Amygdala (tissue), 56 donors: ENCODE results near the gene DDHD1.
A peak's percentile ranks its signal among the peaks of the same experiment; 100 is the strongest.
"Not testable (repeated sequence)": the region's sequence is repeated elsewhere in the genome, so short reads cannot be mapped to it uniquely, and the experiment has no call there.

ENCODE experiments used
- DNase-seq, 56 donors: peaks; one replicate each; lab custom pipeline; 2025; lab: John Stamatoyannopoulos, UW

The DDHD1 gene

DNA sequence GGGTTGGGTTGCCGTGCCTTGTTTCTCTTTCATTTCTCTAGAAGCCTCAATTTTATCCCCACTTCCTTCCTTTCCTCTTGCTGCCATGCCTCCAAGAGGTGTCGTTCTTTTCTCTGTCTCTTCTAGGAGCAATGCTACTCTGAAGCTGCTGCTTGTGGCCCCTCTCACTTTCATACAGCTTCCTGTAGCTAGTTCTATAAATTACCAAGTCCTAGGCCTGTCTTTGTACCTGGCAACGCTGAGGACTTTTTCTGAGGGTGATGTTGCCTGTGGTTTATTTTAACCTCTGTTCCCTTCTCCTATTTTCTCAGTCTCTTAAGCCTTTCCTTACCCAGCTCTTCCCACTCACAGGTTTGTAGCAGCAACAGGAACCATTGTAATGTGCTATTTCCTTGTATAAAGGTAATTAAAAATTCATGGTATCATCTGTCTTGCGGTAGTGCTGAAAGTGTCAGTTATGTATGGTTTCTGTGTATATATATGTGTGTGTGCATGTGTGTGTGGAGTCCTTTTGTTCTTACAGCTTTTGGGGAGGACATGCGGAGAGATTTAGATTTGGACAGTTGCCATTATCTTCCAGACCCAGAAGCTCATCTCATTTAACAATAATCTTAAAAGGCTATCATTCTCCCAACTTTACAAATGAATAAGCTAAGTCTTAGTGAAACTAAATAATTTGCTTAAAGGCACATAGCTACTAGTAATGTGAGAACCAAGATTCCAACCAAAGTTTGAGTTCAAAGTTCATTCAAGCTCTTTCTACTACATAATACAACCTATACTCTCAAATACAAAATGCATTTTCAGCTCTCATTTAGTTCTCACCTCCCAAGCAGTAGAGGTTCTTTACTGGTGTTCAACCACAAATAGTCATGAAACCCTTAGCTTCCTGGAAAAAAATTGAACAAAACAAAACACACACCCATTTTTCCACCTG is 43.8 kb downstream of the DDHD1 start:
- peak in 1 of 56 donors; percentile 10 for DNase-seq

DNA sequence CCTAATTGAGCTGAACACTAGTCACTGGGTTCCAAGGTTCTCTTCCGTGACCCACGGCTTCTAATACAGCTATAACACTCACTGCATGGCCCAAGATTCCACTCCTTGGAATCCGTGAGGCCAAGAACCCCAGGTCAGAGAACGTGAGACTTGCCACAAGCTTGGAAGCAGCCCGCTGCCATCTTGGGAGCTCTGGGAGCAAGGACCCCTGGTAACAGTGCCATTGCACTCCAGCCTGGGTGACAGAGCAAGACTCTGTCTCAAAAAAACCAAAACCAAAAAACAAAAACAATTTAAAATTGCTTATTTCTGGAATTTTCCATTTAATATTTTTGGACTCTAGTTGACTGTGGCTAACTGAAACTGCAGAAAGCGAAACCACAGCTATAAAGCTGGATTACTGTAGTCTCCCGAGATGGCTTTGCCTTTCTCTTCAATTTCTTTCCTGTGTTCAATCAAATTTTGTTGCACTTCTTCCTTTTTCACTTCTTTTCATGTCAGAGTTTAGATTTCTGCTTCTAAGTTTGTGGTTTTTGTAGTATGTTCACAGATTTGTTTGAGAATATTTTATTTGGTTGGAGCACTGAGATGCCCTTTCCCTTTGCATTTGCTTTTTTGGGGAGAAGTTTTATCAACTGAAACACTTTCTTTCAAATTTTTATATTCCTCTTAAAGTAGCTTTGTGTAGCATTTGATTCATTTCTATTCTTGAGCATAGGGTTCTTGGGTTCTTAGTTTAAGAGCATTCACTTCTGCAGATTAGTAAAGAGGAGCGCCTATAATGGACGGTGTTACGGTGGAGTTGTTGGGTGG is 44.6 kb downstream of the DDHD1 start:
- no peak for DNase-seq

DNA sequence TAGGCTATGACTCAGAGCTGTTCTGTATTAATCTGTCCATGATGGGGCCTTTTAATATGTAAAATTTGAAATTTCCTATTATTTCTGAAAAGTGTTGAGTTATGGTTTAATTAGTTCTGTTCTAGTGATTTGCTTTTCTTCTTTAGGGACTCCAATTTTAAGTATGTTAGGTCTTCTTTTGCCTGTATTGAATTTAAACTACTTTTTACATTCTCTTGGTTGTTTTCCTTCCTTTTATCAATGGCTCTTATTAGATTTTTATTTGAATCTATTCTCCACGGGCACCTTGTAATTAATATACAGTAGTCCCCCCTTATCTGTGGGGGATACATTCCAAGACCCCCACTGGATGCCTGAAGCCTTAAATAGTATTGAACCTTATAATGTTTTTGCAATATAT is 46.4 kb downstream of the DDHD1 start:
- no peak for DNase-seq

DNA sequence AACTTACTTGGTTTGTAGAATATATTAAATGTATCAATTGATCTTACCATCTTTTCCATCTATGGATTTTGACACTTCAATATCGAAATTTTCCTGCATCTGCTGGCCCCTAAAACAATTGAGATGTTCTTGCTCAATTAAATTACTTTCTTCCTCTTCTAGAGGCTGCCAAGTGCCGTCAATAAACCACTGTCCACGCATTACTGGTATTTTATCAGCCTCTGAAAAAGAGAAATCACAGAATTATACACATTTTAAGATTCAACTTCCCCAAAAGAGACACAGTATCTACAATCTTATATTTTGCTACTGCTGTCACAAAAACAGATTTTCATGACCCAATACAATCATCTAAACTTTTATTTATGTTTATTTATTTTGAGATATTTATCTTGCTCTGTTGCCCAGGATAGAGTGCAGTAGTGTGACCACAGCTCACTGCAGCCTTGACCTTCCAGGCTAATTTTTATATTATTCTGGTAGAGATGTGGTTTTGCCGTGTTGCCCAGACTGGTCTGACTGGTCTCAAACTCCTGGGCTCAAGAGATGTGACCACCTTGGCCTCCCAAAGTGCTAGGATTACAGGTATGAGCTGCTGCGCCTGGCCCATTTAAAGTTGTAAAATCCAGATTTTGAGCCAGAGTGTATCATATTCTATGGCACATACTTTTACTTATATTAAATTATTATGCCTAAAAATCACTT is 49.3 kb downstream of the DDHD1 start:
- no peak for DNase-seq

DNA sequence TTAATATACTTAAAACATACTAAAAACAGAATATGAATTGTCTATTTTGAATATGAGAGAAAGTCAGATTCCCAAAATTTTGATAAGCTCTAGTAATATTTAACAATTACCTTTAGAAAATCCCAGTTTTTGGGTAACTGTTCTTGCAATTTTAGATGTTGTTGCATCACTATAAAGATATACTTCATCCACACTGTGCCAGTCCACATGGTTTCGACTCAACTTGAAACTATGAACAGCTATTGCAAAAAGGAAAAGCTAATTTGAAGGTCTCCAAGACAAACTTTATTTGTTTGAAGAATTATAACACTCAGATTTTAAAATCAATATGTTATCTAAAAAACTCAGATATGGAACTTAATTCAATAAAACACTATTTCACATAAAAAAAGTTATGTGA is 59.9 kb downstream of the DDHD1 start:
- no peak for DNase-seq

DNA sequence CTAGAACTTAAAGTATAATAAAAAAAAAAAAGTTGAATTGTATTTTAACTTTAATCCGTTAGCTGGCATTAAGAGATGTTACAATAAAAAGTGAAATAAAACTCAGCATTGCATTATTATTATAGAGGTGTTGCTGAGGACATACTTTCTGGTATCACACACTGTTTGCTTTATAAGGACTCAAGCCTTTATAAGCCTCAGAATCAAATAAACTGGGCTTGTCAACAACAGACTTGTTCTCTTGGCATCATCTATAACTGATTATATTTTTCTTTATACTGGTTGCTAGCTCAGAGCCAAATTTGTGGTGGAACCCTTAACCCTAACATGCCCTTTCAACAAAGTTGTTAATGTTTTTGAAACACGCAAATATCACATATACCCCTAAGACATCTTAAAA is 62.3 kb downstream of the DDHD1 start:
- no peak for DNase-seq

DNA sequence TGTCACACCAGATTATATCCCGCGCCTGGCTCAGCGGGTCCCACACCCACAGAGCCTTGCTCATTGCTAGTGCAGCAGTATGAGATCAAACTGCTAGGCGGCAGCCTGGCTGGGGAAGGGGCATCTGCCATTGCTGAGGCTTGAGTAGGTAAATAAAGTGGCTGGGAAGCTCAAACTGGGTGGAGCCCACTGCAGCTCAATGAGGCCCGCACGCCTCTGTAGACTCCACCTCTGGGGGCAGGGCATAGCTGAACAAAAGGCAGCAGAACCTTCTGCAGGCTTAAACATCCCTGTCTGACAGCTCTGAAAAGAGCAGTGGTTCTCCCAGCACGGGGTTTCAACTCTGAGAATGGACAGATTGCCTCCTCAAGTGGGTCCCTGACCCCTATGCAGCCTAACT is 68.2 kb downstream of the DDHD1 start:
- not testable (repeated sequence) for DNase-seq

DNA sequence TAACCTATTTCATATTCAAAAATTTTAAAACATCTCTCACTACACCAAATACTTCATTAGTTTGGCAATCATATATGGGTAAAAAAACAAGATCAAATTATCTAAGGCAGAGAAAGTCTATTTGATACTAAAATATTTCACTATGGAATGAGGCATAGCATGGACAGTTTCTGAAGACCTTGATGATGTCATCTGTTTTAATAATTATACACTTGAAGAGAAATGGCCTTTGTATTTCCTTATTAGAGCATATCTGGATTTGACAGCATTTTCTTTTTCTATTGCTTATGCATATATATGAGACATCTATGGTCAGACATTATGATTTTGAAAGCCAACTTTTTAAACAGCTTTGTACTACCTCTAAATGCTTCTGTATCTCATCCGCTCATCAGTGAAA is 88.6 kb downstream of the DDHD1 start:
- DNase-seq, result no peak

DNA sequence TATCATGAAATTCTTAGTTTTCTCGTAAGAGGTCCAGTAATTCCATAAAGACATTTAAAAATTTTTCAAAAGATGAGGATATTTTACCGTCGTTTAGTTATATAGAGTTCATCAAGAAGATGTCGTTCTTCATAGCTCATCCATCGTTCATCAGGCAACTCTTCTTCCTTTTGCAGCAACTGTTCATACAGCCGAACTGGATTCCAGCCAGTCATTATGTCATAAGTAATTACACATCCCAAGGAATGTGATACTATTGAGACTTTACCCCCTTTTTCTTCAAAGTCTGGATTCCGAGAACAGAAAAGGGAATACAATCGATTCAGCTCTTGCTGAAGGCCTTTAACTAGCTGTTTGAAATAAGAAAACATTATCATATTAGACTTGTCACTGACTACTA is 90.3 kb downstream of the DDHD1 start:
- DNase-seq, result peak in 1 of 56 donors; percentile 3

DNA sequence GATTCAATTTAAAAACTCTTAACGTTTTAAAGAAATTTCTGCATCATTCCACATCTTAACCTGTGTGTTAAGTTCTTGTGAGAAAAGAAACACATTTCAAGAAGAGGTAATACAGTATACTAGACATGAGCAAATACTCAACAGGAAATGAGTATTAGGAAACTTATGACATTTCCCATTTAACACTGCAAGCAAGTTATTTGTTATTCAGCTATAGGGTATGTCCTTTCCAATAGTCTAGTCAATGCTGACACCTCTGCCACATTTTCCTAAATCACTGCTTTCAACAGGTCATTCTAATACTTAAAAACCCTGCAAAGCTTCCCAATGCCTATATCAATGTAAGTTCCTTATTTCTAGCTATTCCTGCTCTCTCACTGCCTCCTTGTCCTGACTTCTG is 93.1 kb downstream of the DDHD1 start:
- no peak for DNase-seq

DNA sequence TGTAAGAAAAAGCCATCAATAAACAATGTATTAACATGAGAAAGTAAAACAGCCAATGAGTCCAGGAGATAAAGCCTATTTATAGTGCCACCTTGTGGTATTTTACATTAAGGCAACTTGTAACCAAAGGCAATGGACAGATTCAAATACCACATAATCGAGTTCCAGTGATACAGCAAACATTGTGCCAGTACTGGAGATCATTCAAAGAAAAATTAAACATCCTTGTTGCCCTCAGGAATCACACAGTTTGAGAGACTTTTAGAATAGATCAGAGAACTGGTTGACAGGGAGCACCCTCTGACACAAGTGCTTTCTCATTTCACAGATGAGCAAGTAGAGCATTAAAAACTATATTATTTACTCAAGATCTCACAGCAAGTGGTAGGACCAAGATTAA is 98.1 kb downstream of the DDHD1 start:
- DNase-seq, result peak in 1 of 56 donors; percentile 61

DNA sequence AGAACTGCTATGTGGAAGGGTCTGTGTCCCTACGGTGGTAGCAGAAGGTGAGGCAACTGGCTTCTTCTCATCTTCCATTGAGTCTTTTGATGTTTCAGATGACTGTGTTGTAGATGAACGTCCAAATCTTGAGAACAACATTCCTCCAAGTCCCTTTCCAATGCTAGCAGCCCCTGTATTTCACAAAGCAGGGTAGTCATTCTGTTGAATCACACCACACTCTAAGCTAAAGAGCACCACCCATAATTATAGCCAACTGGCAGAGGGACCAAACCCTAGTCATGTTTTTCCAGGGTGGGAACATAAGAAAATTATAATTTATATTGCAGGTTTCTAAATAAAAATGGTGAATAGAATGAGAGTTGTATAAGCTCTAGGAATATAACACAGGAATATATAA is 98.7 kb downstream of the DDHD1 start:
- DNase-seq, result no peak

DNA sequence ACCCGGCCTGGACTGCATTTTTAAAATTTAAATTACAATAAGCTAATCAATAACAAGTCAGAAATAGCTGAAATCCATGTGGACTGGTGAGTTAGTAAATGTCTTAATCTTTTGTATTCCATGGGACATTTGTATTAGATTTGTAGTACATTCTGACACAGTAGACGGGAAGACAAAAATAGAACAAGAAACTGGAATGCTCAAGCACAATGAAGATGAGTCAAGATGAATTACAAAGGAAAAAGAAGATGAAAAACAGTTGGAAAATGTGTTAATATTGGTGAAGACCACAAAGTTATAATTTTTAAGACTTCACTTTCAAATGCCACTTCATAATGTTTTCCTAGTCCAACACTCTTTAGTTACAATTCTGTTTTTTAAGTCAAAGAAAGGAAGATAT is 104.5 kb downstream of the DDHD1 start:
- no peak for DNase-seq

DNA sequence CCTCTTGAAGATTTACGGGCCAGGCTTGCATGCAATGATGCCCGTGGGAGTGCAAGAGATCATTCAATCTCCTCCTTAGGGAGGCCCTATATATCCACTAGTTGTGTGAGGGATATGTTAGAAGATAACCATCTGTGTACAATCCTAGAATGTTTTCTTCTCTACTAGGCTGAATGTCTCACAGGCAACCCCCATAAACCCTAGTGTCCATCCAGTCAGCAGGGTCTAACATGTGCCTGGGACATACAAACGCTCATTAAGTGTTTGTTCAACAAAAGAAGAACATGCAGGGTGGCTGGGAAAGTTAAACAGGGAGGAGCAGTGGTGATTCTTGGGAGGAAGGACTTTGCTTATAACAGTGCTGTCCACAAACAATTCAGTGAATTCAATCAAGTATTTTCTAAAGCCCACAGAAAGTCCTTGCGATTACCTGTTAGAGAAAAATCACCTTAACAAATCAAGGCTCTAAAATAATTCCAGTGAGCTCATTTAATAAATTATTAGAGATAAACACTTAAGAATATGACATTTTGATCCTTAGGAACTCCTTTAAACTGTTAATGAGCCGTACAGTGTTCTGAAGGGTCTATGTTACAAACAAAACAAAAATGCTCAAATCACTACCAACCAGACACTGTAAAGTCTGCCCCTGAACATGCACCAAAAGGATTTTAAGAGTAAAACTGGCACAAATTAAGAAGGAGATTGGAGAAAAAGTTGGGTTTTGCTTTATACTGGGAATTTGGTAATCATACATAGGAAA is 105.6 kb downstream of the DDHD1 start:
- no peak for DNase-seq

DNA sequence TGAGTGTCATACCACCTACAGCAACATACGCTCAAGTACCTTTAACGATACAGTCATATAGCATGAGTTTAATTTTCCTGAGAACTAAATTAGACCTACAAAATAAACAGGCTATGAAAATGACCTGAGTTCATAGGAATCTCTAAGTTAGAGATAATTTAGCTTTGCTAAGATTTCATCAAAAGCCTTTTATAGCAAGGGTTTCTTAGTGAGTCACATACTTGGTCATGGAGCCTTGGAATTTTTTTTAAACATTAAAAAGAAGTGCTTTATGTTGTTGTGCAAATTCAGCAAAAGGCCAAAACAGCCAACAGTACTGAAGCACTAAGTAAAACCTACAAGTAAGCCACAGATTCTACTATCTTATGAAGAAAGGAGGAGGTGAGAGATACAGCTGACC is 108.6 kb downstream of the DDHD1 start:
- no peak for DNase-seq

DNA sequence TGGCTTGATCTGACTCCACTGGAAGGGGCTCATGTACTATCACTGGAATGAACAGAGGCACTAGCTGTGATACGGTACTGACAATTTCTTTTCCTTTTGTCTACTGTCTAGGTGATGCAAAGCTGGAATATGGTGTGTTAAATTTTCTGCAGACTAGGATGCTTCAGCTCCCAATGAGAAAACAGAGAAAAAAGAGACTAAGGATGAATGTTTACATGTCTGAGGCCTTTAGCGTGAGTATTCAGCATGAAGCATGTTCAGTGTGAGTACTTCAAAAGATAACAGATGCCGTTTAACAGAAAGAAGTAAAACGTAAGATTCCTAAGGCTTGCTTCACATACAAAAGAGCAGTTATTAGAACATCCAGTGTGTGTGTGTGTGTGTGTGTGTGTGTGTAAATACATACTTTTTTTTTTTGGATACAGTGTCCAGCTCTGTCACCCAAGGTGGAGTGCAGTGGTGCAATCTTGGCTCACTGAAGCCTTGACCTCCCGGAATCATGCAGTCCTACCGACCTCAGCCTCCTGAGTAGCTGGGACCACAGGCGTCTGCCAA is 110.0 kb downstream of the DDHD1 start:
- no peak for DNase-seq

DNA sequence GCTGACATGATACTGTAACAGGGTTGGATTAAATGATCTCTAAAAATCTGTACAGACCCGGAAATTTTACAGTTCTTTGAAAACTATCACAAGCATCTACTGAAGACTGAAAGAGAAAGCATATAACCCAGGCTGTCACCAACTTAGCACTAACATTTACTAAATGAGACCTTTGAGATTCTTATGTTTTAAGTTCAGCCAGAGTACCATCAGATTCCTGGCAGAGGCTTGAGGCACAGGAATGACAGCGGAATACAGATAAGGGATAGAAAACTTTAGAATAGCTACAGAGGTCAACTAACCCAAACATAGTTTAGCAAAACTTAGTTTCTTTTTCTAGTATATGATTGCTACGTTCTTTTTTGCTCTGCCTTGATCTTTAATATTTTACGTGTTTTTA is 110.6 kb downstream of the DDHD1 start:
- no peak for DNase-seq

DNA sequence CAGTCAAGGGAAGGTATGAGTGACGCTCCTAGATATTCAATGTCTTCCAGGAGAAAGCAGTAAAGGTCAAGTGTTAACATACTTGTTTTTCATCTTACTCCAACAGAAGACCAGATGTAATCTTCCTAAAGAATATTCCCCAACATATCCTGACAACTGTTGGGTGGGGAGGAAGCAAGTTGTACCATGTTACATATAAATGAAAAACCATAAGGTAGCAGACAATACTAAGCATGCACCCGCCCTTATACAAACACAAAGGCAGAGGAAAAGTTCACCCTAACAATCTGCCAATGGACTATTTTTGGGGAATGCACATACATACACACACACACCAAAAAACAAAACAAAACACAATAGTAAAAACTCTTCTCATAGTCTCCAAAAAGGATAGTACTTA is 112.1 kb downstream of the DDHD1 start:
- DNase-seq, result no peak

DNA sequence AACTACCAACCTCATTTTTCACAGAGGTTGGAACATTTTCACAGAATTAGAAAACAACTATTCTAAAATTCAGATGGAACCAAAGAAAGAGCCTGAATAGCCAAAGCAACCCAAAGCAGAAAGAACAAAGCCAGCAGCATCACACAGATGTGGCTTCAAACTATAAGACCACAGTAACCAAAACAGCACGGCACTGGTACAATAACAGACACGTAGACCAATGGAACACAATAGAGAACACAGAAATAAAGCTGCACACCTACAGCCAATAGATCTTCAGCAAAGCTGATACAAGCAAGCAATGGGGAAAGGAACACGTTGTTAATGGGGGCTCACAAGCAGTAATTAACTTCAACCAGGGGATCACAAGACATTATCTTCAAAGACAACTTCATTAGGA is 114.5 kb downstream of the DDHD1 start:
- DNase-seq, result no peak

DNA sequence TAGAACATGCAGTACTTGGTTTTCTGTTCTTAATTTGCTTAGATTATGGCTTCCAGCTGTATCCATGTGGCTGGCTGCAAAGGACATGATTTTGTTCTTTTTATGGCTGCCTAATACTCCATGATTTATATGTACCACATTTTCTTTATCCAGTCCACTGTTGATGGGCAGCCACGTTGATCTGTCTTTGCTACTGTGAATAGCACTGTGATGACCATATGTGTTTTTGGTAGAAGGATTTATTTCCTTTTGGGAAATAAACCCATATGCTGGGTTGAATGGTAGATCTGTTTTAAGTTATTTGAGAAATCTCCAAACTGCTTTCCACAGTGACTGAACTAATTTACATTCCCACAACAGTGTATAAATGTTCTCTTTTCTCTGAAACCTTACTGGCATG is 116.1 kb downstream of the DDHD1 start:
- no peak for DNase-seq
